ENCODE data around the gene CCDC6. TPM values are rescaled to one million over a fixed set of nuclear protein-coding genes. Genes with fewer than 3 reads are reported as not detected.

Gene CCDC6
- total and polyA plus RNA-seq, 2 experiments from 2014 or later = 22.3 to 49.8 TPM

DNA sequence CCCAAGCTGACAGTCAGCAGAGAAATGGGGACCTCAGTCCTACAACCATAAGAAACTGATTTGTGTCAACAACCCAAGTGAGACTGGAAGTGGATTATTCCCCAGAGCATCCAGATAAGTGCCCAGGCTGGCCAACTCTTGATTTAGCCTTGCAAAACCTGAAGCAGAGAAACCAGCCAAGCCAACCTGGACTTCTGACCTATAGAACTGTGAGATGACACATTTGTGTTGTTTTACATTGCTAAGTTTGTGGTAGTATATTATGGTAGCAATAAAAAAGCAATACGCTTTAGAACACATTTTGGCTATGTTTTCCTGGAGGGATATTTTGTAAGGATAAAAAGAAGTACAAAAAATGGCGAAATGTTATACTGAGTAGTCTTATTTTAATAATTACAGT, 19.7 kb upstream of the CCDC6 start:
- Histone ChIP-seq H3K36me3 (replicated peaks; ENCODE audit: insufficient read depth, low read depth) (no peaks in the 10 kb centered on the region), H3K4me2 (no peak overlapping the region), H3K79me2 (no peaks in the 10 kb centered on the region), H3K4me3 (no peak overlapping the region), H2AFZ (no peak overlapping the region), H3K9me2 (replicated peaks; ENCODE audit: insufficient read depth) (no peaks in the 10 kb centered on the region), H4K20me1 (ENCODE audit: insufficient read depth, poor library complexity, severe bottlenecking) (no peaks in the 10 kb centered on the region), H3K27me3 (no peaks in the 10 kb centered on the region), H3K27ac (no peak overlapping the region), H3K9me3 (ENCODE audit: low read depth) (peaks cover 9% of the 10 kb centered on the region), H3K4me1 (ENCODE audit: insufficient read depth) (no peaks in the 10 kb centered on the region)
- TF ChIP-seq CTCF (IDR thresholded peaks at IDR 0.05; ENCODE audit: poor library complexity) = no peak
- TF ChIP-seq EZH2phosphoT487 (IDR thresholded peaks at IDR 0.05; ENCODE audit: low read depth, severe bottlenecking, unreplicated experiment) = no peak
- TF ChIP-seq EZH2 (IDR thresholded peaks at IDR 0.05; ENCODE audit: borderline replicate concordance) = no peak
- no peak for DNase-seq (ENCODE audit: low spot score)
- WGBS (ENCODE audit: low lambda C conversion rate, missing lambda C conversion rate) = 91% methylated on average over 2 of the region's 2 CpGs

- Histone ChIP-seq H3K79me2 (no peaks in the 10 kb centered on the region), H2AFZ (no peak overlapping the region), H4K20me1 (ENCODE audit: insufficient read depth, poor library complexity, severe bottlenecking) (no peaks in the 10 kb centered on the region), H3K27ac (no peak overlapping the region), H3K4me2 (no peak overlapping the region), H3K9me2 (replicated peaks; ENCODE audit: insufficient read depth) (no peaks in the 10 kb centered on the region), H3K36me3 (replicated peaks; ENCODE audit: insufficient read depth, low read depth) (no peaks in the 10 kb centered on the region), H3K9me3 (ENCODE audit: low read depth) (peaks cover 9% of the 10 kb centered on the region), H3K27me3 (no peaks in the 10 kb centered on the region), H3K4me1 (ENCODE audit: insufficient read depth) (no peaks in the 10 kb centered on the region), H3K4me3 (no peak overlapping the region)
- TF ChIP-seq EZH2 (IDR thresholded peaks at IDR 0.05; ENCODE audit: borderline replicate concordance) (no peak), EZH2phosphoT487 (IDR thresholded peaks at IDR 0.05; ENCODE audit: low read depth, severe bottlenecking, unreplicated experiment) (no peak), CTCF (IDR thresholded peaks at IDR 0.05; ENCODE audit: poor library complexity) (no peak)
- no peak for DNase-seq (ENCODE audit: low spot score)
- 57% methylated on average over 3 of the region's 3 CpGs for WGBS (ENCODE audit: low lambda C conversion rate, missing lambda C conversion rate)
These were observed 16.6 kb upstream of the CCDC6 start for GRCh38 chr10:59922907-59923306.

- no peak overlapping the region for H3K4me3 ChIP-seq
- H3K79me2 ChIP-seq = no peaks in the 10 kb centered on the region
- no peaks in the 10 kb centered on the region for H3K27me3 ChIP-seq
- no peaks in the 10 kb centered on the region for H3K4me1 ChIP-seq (ENCODE audit: insufficient read depth)
- H3K4me2 ChIP-seq = no peak overlapping the region
- peaks cover 20% of the 10 kb centered on the region for H3K9me3 ChIP-seq (ENCODE audit: low read depth)
- H3K36me3 ChIP-seq (replicated peaks; ENCODE audit: insufficient read depth, low read depth) = no peaks in the 10 kb centered on the region
- no peaks in the 10 kb centered on the region for H4K20me1 ChIP-seq (ENCODE audit: insufficient read depth, poor library complexity, severe bottlenecking)
- WGBS (ENCODE audit: low lambda C conversion rate, missing lambda C conversion rate) = 87% methylated on average over 1 of the region's 1 CpG
- no peak overlapping the region for H3K27ac ChIP-seq
- no peak overlapping the region for H2AFZ ChIP-seq
- no peak for TF ChIP-seq CTCF (IDR thresholded peaks at IDR 0.05; ENCODE audit: poor library complexity)
- no peak for TF ChIP-seq EZH2 (IDR thresholded peaks at IDR 0.05; ENCODE audit: borderline replicate concordance)
- no peak for TF ChIP-seq EZH2phosphoT487 (IDR thresholded peaks at IDR 0.05; ENCODE audit: low read depth, severe bottlenecking, unreplicated experiment)
- DNase-seq (ENCODE audit: low spot score) = no peak
- H3K9me2 ChIP-seq (replicated peaks; ENCODE audit: insufficient read depth) = no peaks in the 10 kb centered on the region
These were observed 11.6 kb upstream of the CCDC6 start for GRCh38 chr10:59917922-59918321.
